Endodermal cell (in vitro differentiated cells): ENCODE data around the gene DLG2. TPM values are rescaled to one million over a fixed set of nuclear protein-coding genes. Genes with fewer than 3 reads are reported as not detected.

Source experiments
- DNase-seq: peaks from one replicate; pipeline ENCODE4 v3.0.0-alpha.2; 2017
- H3K27ac ChIP-seq: 2 replicates; pipeline ENCODE4 v1.5.1; 2013; ENCODE audit warnings: mild to moderate bottlenecking, low read depth, low read length, moderate library complexity
- H3K27me3 ChIP-seq: 2 replicates; pipeline ENCODE4 v1.6.1; 2013; ENCODE audit warnings: mild to moderate bottlenecking, low read length, moderate library complexity; ENCODE audit not compliant: insufficient read depth, control insufficient read depth, poor library complexity, severe bottlenecking
- H3K36me3 ChIP-seq: 2 replicates; pipeline ENCODE4 v1.7.0; 2013; ENCODE audit warnings: mild to moderate bottlenecking, low read length, moderate library complexity; ENCODE audit not compliant: control insufficient read depth, insufficient read depth
- H3K4me1 ChIP-seq: one replicate; pipeline ENCODE4 v1.7.0; 2013; ENCODE audit warnings: low read length; ENCODE audit not compliant: control insufficient read depth, insufficient read depth
- H3K4me3 ChIP-seq: 2 replicates; pipeline ENCODE4 v1.5.1; 2013; ENCODE audit warnings: mild to moderate bottlenecking, low read length, moderate library complexity
- H3K9ac ChIP-seq: 2 replicates; pipeline ENCODE4 v1.6.1; 2013; ENCODE audit warnings: mild to moderate bottlenecking, low read length, moderate library complexity; ENCODE audit not compliant: poor library complexity, severe bottlenecking; ENCODE audit errors: extremely low read depth
- H3K9me3 ChIP-seq: 2 replicates; pipeline ENCODE4 v1.6.1; 2013; ENCODE audit warnings: mild to moderate bottlenecking, low read length, moderate library complexity; ENCODE audit not compliant: control insufficient read depth
- H3K27ac Mint-ChIP-seq: 2 replicates; pipeline ENCODE4 v1.8.0; 2020; ENCODE audit warnings: mixed read lengths
- H3K27me3 Mint-ChIP-seq: 2 replicates; pipeline ENCODE4 v1.8.0; 2021; ENCODE audit warnings: mild to moderate bottlenecking, mixed read lengths; ENCODE audit not compliant: insufficient read depth
- H3K36me3 Mint-ChIP-seq: 2 replicates; pipeline ENCODE4 v1.8.0; 2020; ENCODE audit warnings: low read depth, mixed read lengths
- H3K4me1 Mint-ChIP-seq: 2 replicates; pipeline ENCODE4 v1.8.0; 2020; ENCODE audit warnings: mixed read lengths
- H3K4me3 Mint-ChIP-seq: 2 replicates; pipeline ENCODE4 v1.8.0; 2020; ENCODE audit warnings: mild to moderate bottlenecking, moderate library complexity, mixed read lengths
- H3K9me3 Mint-ChIP-seq: 2 replicates; pipeline ENCODE4 v1.8.0; 2020; ENCODE audit warnings: mild to moderate bottlenecking, mixed read lengths
- CTCF ChIP-seq: fragments of 200-600 bp; sonication (generic); conservative IDR thresholded peaks from 2 replicates; pipeline ENCODE4 v1.5.0; 2021; ENCODE audit warnings: antibody characterized with exemption, mild to moderate bottlenecking
- WGBS, 2 experiments: methylation state at CpG; one replicate each; pipeline versions ENCODE4 v1.1.5 to v1.1.7; 2013; ENCODE audit warnings: missing lambda C conversion rate in 2 of 2, mixed read lengths in 1 of 2; ENCODE audit not compliant: insufficient coverage in 1 of 2, insufficient read length in 1 of 2; 5-methylcytosine and 5-hydroxymethylcytosine counted together
- total RNA-seq, 2 donors: library from RNA; stranded (reverse); fragmentation: NEBNext Ultra II Directional in 1 of 2; extraction: Animal tissue kit (Norgen Biotek cat#: 25700) in 1 of 2; gene quantifications; 2 replicates in 1 of 2; 3 replicates in 1 of 2; pipeline ENCODE4 v1.2.1, GENCODE V29; 2021

Gene DLG2
- total RNA-seq, 2 donors from 2014 or later: 9.6 to 10.6 TPM

GRCh38 chr11:85052636-85053035 is 574.5 kb downstream of the DLG2 start:
- Mint-ChIP-seq H3K4me3 (no peak overlapping the region), H3K27ac (no peak overlapping the region), H3K36me3 (no peaks in the 10 kb centered on the region), H3K27me3 (no peaks in the 10 kb centered on the region), H3K9me3 (no peaks in the 10 kb centered on the region), H3K4me1 (peaks cover 3% of the 10 kb centered on the region)
- Histone ChIP-seq H3K4me1 (no peaks in the 10 kb centered on the region), H3K27ac (no peak overlapping the region), H3K4me3 (no peak overlapping the region), H3K36me3 (no peaks in the 10 kb centered on the region), H3K9me3 (no peaks in the 10 kb centered on the region), H3K27me3 (no peaks in the 10 kb centered on the region), H3K9ac (no peak overlapping the region)
- TF ChIP-seq CTCF: no peak
- 92 to 95% methylated on average over 3 of the region's 3 CpGs for WGBS, 2 experiments
- DNase-seq: no peak

DNA sequence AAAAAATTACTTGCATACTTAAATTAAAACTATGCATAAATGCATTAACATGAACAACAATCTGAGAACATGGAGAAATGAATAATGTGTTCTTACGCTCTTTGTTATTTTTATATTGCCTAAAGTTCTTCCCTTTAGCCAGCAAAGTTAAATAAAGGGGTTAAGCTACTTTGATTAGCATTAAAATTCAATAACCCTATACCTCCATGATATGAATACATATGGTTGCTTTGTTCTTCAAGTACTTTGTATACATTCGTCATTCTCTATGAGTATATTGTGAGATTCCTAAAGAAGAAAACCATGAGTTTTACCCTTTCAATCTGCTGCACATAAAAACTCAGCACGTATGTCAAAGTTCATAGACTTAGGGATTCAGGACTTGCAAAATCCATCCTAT is 578.3 kb downstream of the DLG2 start:
- no peak for TF ChIP-seq CTCF
- no peaks in the 10 kb centered on the region for H3K27me3 Mint-ChIP-seq
- H3K27ac Mint-ChIP-seq: no peak overlapping the region

GRCh38 chr11:85045716-85046115 is 581.4 kb downstream of the DLG2 start:
- Mint-ChIP-seq H3K27me3 (no peaks in the 10 kb centered on the region), H3K27ac (no peak overlapping the region), H3K4me1 (peaks cover 16% of the 10 kb centered on the region), H3K9me3 (no peaks in the 10 kb centered on the region), H3K36me3 (no peaks in the 10 kb centered on the region), H3K4me3 (no peak overlapping the region)
- Histone ChIP-seq H3K36me3 (no peaks in the 10 kb centered on the region), H3K9ac (no peak overlapping the region), H3K27me3 (no peaks in the 10 kb centered on the region), H3K4me3 (no peak overlapping the region), H3K9me3 (no peaks in the 10 kb centered on the region), H3K27ac (no peak overlapping the region), H3K4me1 (no peaks in the 10 kb centered on the region)
- DNase-seq: no peak
- WGBS, 2 experiments: 73 to 89% methylated on average over 2 to 3 of the region's 3 CpGs
- no peak for TF ChIP-seq CTCF

More for the DNA sequence above, 578.3 kb downstream of the DLG2 start:
- no peaks in the 10 kb centered on the region for H3K9me3 ChIP-seq
- Mint-ChIP-seq H3K36me3 (no peaks in the 10 kb centered on the region), H3K4me3 (no peak overlapping the region), H3K9me3 (no peaks in the 10 kb centered on the region), H3K4me1 (peaks cover 2% of the 10 kb centered on the region)
- no peak overlapping the region for H3K9ac ChIP-seq
- H3K4me3 ChIP-seq: no peak overlapping the region
- no peak for DNase-seq
- no peaks in the 10 kb centered on the region for H3K27me3 ChIP-seq
- H3K27ac ChIP-seq: no peak overlapping the region
- 93 to 100% methylated on average over 1 to 3 of the region's 3 CpGs for WGBS, 2 experiments
- H3K4me1 ChIP-seq: no peaks in the 10 kb centered on the region
- H3K36me3 ChIP-seq: no peaks in the 10 kb centered on the region
